MG63 (cell line): ENCODE measurements around the gene EDN3. TPM values are rescaled to one million over a fixed set of nuclear protein-coding genes. Genes with fewer than 3 reads are reported as not detected.
"Not testable (repeated sequence)": the region's sequence is repeated elsewhere in the genome, so short reads cannot be mapped to it uniquely, and the experiment has no call there.

ENCODE experiments used
- DNase-seq: peaks from one replicate; pipeline ENCODE4 v3.0.0-alpha.2; 2020
- H3K27me3 ChIP-seq: fragments of 250-450 bp; sonication (Bioruptor Pico); 2 replicates; pipeline ENCODE4 v1.5.1; 2020; ENCODE audit warnings: mild to moderate bottlenecking, moderate library complexity
- H3K36me3 ChIP-seq: fragments of 250-450 bp; sonication (Bioruptor Pico); 2 replicates; pipeline ENCODE4 v1.5.1; 2020; ENCODE audit warnings: mild to moderate bottlenecking, moderate library complexity
- H3K4me3 ChIP-seq: fragments of 250-450 bp; sonication (Bioruptor Pico); 2 replicates; pipeline ENCODE4 v1.5.1; 2020; ENCODE audit warnings: mild to moderate bottlenecking, moderate library complexity
- H3K9me3 ChIP-seq: fragments of 250-450 bp; sonication (Bioruptor Pico); 2 replicates; pipeline ENCODE4 v1.5.1; 2020; ENCODE audit warnings: mild to moderate bottlenecking, moderate library complexity
- total RNA-seq: library from RNA; depleted of rRNA; stranded (reverse); fragments of >200 nt; shearing (Covaris generic); gene quantifications from 2 replicates; pipeline ENCODE4 v1.2.3, GENCODE V29; 2014; ENCODE audit warnings: low replicate concordance

Gene EDN3
- total RNA-seq, 1 experiment from 2014 or later: not detected

DNA sequence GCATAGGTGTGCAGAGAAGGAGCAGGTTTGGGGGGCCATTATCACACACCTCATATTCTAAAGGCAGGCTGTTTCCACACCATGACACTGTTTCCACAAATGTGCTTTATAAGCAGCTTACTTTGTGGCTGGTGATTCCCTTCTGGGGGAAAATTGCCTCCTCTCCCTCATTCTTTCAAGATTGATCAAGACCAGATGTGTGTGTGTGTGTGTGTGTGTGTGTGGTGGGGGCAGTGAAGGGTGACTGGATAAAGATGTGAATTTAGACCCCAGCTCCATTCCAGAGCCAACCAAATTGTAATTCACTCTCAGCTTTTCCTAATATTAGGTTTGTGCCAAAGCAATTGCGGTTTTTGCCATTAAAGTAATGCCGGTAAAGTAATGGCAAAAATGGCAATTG is 45.6 kb downstream of the EDN3 start:
- Histone ChIP-seq H3K4me3 (no peak overlapping the region), H3K36me3 (no peaks in the 10 kb centered on the region), H3K27me3 (no peaks in the 10 kb centered on the region), H3K9me3 (no peaks in the 10 kb centered on the region)
- DNase-seq: no peak

DNA sequence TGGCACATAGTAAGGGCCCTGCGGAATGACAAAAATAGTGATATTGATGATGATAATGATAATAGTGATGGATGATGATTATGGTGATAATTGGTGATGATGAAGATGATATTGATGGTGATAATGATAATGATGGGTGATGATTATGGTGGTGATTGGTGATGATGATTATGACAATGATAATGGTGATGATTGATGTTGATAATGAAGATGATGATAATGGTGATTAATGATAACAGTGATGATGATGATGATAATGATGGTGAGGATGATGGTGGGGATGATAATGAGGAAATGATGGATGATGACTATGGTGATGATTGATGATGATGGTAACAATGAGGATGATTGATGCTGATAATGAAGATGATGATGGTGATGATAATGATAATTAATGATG is 48.9 kb downstream of the EDN3 start:
- H3K36me3 ChIP-seq: no peaks in the 10 kb centered on the region
- H3K9me3 ChIP-seq: no peaks in the 10 kb centered on the region
- no peaks in the 10 kb centered on the region for H3K27me3 ChIP-seq
- H3K4me3 ChIP-seq: no peak overlapping the region
- DNase-seq: no peak

DNA sequence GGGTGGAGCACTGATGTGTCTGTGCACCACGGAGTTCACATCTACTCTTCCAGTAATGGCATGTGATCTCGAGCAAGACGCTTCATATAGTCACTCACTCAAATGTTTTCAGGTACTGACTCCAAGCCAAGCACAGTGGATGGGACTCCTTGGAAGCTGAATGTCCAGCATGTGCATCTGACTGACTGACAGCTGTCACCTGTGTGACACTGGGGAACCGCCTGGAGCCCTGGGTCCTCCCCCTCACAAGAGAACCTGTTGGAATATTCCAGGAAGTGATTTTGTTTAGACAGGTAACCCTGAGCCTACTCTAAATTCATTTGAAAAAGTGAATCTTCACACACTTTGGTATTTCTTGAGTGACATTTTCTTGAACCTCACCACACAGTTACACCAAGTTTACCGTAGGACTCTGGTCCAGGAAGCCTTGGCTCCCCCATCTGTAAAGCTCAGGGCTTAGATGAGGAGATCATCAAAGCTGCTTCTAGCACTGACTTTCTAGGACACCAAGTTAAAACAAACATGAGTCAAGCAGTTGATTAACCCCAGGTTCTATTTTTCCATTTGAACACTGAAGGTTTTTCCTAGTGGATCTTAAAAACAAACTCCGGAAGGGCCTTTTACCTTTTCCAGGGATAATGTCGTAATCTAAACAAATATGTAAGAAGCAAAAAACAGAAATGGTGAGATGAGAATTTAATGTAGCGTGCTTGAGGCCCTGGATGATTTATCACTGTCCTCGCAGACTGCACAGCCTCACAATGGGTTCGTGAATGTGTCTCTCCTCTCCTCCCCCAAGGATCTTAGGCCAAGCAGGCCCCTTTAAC is 50.1 kb downstream of the EDN3 start:
- Histone ChIP-seq H3K9me3 (no peaks in the 10 kb centered on the region), H3K36me3 (no peaks in the 10 kb centered on the region), H3K27me3 (no peaks in the 10 kb centered on the region), H3K4me3 (no peak overlapping the region)
- no peak for DNase-seq

DNA sequence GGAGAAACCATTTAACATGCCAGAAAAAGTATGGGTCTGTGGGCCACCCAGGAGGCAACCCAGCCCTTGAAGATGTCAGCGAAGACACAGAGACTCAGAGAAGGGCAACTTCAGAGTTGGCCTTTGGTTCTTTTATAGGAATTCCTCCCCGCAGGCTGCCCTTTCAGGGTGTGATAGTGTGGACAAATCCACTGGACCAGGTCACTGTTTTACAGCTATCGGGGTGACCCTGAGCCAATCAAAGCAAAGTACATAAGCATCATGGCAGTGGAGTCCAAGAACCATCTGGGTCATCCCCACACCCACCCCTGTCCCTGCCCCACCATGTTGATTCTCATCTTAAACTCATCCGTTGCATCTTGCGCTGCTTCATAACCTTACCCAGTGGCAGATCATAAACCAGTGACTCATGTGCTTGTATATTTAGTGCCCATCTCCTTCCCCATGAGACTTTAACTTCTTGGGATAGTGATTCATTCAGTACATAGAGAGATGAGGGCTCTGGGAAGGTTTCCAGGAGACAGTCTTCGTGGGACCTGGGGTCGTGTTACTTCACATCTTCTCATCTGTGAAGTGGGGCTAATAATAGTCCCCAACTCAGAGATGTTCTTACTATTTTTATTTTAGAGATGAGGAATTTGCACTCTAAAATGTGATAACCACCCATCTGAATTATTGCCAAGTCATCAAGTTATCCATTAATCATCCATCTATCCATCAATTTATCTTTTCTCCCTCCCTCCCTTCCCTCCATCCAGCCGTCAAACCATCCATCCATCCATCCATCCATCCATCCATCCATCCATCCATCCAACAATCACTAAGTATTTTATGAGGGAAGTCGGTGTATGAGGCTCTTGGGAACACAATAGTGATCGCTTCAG is 51.0 kb downstream of the EDN3 start:
- Histone ChIP-seq H3K36me3 (no peaks in the 10 kb centered on the region), H3K9me3 (no peaks in the 10 kb centered on the region), H3K4me3 (no peak overlapping the region), H3K27me3 (no peaks in the 10 kb centered on the region)
- DNase-seq: no peak

DNA sequence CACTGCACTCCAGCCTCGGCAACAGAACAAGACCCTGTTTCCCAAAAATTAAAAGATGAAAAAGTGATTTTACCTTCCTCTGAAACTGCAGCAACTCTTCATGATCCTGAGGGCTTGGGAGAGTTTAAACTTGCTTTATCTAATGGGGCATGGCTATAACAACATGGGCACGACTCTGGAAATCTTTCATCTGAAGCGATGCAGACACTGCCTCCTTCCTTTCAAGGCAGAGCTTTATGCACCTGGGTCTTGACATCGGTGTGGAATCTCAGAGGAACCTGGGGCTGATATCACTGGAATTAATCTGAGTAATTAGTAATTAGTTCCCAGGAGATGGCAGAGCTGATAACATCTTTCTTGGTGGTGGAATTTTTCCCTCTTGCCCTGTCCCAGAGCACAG is 52.1 kb downstream of the EDN3 start:
- H3K36me3 ChIP-seq: no peaks in the 10 kb centered on the region
- DNase-seq: no peak
- no peaks in the 10 kb centered on the region for H3K27me3 ChIP-seq
- H3K4me3 ChIP-seq: no peak overlapping the region
- H3K9me3 ChIP-seq: no peaks in the 10 kb centered on the region

DNA sequence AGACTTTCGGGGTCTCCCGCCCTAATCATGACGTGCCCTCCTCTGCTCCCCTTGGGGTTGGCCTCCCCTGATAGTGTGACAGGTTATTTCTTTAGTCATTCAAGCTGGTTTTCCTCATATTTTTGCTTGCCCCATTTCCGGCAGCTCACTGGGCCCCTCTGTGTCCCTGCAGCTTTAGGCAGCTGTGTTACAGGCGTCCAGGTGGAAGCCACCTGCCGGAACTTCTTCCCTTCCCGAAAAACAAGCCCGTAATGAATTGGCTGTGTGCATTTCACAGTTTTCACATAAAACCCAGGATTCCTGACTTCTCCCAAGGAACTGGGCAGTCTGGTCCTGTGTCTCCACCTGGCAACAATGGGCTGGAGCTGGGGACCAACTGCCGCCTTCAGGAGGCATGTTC is 52.6 kb downstream of the EDN3 start:
- Histone ChIP-seq H3K36me3 (no peaks in the 10 kb centered on the region), H3K9me3 (no peaks in the 10 kb centered on the region), H3K4me3 (no peak overlapping the region), H3K27me3 (no peaks in the 10 kb centered on the region)
- no peak for DNase-seq

DNA sequence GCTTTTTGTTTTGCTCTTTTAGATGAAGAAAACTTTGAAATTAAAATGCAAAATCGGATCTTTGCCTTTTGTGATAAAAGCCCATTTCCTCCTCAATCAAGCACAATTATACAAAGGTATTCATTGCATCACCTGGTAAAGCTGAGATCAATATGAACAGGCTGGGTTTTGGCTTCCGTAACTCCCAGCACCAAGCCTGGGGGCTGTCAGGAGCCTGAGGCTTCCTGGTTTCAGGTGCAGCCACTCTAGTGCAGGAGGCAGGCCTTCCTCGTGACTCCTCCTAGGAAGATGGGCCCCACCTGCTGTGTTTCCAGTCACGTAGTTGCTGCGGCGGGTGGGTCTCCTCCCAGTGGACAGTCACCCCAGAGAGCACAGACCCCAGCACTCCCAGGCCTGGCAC is 54.0 kb downstream of the EDN3 start:
- no peaks in the 10 kb centered on the region for H3K36me3 ChIP-seq
- no peaks in the 10 kb centered on the region for H3K9me3 ChIP-seq
- no peak overlapping the region for H3K4me3 ChIP-seq
- no peak for DNase-seq
- no peaks in the 10 kb centered on the region for H3K27me3 ChIP-seq

DNA sequence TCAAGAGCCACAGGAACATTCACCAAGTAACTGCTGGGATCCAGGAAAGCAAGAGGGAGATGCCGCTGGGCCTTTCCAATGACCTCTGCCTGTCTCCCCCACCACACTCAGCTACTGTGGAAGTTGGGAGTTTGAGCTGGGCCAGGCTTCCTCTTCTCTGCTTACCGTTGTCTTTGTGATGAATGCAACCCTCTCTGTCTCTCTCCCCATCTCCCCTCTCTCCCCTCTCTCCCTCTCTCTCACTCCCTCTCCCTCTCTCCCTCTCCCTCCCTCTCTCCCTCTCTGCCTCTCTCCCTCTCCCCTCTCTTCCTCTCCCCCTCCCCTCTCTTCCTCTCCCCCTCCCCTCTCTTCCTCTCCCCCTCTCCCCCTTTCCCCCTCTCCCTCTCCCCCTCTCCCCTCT is 54.8 kb downstream of the EDN3 start:
- no peak for DNase-seq
- no peak overlapping the region for H3K4me3 ChIP-seq

DNA sequence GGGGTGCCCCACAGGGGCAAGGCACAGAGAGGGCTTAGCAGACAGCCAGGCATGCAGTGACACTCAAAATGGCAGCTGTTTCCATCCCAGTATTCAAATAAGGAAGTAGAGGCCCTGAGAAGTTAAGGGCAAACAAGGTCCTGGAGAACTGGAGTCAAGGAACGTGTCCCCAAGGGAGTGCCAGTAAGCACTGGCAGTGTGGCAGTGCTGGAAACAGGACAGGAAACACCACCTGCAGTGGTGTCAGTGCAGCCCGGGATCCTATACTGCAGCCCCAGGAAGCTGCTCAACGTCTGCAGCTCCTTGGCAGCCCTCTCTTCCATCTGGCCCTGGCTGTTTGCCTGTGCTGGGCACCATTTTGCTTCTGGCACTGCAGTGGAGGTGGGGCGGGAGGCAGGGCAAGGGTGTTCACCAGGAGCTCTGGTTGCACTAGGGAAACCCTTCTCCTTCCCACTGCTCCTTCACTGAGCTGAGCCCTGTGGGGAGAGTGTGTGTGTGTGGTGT is 56.3 kb downstream of the EDN3 start:
- H3K9me3 ChIP-seq: no peaks in the 10 kb centered on the region
- H3K36me3 ChIP-seq: no peaks in the 10 kb centered on the region
- H3K27me3 ChIP-seq: no peaks in the 10 kb centered on the region
- no peak overlapping the region for H3K4me3 ChIP-seq
- peak; percentile 38 for DNase-seq

More for the DNA sequence above, 54.8 kb downstream of the EDN3 start:
- H3K36me3 ChIP-seq: no peaks in the 10 kb centered on the region
- no peaks in the 10 kb centered on the region for H3K9me3 ChIP-seq
- H3K27me3 ChIP-seq: no peaks in the 10 kb centered on the region

DNA sequence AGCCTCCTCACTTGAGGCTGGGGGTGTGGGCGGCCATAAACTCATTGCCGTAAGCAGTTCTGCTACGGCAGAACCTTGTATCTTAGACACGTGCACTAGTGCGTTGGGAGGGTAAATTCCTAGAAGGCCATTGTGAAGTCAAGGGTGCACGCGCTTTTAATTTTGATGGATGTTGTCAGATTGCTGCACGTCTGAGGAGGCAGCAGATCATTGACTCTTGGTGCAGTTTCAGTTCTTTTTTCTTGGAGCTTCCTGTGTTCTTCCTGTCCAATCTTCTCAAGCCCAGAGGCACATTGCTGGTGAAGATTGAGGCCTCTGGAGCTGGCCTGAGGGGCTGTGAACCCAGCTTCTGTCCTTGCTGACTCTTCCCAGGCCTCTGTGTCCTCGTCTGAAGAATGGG is 58.4 kb downstream of the EDN3 start:
- not testable (repeated sequence) for DNase-seq, H3K4me3 ChIP-seq, H3K27me3 ChIP-seq, H3K9me3 ChIP-seq, H3K36me3 ChIP-seq

DNA sequence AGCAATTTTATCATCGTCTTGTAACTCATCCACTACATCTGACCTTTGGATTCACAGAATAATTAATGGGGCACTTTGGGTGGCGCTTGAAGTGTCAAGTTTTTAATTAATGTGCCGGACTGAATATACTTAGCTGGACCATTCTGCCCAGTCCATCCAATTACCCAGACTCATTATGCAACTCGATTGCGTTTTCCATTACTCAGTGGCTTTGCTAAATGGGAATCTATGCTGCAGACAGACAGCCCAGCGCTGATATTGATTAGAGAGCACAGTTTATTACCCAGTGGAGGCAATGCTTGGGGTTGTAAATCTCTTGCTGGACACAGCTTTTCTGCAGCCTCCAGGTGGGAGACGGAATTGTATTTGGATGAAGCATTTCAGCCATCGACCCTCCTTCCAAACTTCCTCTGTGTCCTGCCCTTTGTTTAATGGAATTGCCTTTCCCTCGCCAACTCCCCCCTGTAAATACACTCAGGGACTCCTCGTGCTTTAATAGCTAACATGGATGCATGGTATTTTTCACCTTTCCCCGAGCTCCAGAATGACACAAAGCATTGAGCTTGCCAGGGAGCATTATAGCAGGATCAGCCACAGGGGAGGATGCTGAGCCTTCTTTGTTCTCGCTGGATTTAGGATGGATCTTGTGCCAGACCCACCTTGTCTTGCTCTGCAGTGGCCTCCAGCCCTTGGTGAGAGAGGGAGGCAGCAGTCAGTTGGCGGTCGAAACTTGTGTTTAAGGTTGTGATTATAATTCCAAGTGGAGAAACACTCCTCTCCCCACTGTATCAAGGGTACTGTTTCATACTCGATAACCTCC is 59.7 kb downstream of the EDN3 start:
- Histone ChIP-seq H3K27me3 (no peaks in the 10 kb centered on the region), H3K4me3 (no peak overlapping the region), H3K36me3 (no peaks in the 10 kb centered on the region), H3K9me3 (no peaks in the 10 kb centered on the region)
- no peak for DNase-seq

DNA sequence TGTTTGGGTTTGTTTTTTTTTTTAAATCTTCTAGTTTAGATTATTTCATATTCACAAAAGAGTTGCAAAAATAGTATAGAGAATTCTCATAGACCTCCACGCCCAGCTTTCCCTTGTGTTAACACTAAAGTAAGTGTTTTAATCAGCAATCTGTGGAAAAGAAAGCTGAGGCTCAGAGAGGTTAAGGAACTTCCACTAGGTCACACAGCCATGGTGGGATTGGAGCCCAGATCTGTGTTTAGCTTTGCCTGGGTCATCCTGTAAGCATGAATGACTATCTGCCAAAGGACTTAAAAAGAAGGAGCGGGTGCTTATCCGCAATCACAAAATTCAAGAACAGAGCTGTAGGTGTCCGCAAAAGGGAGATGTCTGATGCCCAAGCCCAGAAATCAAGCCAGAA is 60.5 kb downstream of the EDN3 start:
- no peaks in the 10 kb centered on the region for H3K9me3 ChIP-seq
- H3K36me3 ChIP-seq: no peaks in the 10 kb centered on the region
- no peaks in the 10 kb centered on the region for H3K27me3 ChIP-seq
- H3K4me3 ChIP-seq: no peak overlapping the region
- no peak for DNase-seq

DNA sequence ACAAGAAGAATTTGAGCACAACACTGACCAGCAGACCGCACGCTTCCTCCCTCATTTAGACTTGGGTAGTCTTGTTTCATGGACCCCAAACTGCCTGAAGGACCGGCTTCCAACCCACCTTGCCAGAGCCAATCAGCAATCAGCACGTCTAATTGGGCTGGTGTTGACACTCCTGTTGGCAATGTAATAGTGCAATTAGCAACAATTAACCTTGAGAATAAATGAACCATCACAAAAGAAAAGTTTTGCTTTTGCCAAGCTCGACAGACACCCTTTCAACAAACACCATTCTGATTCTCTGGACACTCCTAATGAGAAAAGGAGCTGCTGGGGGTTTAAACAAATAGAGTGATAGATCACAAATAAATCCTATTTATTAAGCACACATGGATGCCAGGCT is 61.0 kb downstream of the EDN3 start:
- no peaks in the 10 kb centered on the region for H3K9me3 ChIP-seq
- H3K36me3 ChIP-seq: no peaks in the 10 kb centered on the region
- no peak overlapping the region for H3K4me3 ChIP-seq
- no peaks in the 10 kb centered on the region for H3K27me3 ChIP-seq
- DNase-seq: no peak

DNA sequence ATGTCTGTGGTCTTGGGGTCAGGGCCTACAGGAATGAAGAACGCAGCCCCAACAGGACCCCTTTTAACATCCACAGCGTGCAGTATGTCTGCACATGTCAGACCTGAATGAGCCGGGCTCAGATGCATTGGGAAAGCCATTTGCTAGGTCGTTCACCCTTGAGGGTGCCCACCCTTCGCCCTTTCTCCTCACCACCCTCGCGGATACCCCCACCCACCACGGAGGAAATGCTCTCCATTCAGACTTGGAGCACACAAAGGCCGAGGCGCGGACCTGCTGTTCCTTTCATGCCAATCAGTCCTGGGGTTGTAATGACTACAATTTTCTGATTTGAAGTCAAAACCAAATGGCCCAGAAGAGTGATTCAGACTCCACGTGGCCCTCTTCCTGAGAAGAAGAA is 62.7 kb downstream of the EDN3 start:
- DNase-seq: no peak
- H3K27me3 ChIP-seq: no peaks in the 10 kb centered on the region
- H3K36me3 ChIP-seq: no peaks in the 10 kb centered on the region
- no peaks in the 10 kb centered on the region for H3K9me3 ChIP-seq
- no peak overlapping the region for H3K4me3 ChIP-seq

DNA sequence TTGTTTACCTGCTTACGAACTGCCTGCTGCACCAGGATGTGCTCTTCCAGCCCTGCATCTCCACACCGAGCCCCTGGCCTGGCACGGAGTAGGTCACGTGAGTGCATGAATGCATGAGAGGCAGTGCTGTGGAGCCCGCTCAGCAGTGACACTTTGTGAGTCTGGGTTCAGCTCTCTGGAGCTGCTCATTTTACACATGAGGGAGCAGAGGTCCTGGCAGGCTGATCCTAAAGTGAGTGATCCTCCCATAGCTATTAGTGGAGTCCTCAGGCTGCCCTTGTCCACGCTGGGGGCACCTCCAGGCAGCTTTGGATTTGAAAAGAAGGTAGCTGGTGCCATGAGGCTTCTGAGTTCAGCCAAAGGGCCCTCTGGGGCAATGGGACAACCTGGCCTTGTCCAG is 64.2 kb downstream of the EDN3 start:
- no peaks in the 10 kb centered on the region for H3K36me3 ChIP-seq
- DNase-seq: no peak
- H3K9me3 ChIP-seq: no peaks in the 10 kb centered on the region

DNA sequence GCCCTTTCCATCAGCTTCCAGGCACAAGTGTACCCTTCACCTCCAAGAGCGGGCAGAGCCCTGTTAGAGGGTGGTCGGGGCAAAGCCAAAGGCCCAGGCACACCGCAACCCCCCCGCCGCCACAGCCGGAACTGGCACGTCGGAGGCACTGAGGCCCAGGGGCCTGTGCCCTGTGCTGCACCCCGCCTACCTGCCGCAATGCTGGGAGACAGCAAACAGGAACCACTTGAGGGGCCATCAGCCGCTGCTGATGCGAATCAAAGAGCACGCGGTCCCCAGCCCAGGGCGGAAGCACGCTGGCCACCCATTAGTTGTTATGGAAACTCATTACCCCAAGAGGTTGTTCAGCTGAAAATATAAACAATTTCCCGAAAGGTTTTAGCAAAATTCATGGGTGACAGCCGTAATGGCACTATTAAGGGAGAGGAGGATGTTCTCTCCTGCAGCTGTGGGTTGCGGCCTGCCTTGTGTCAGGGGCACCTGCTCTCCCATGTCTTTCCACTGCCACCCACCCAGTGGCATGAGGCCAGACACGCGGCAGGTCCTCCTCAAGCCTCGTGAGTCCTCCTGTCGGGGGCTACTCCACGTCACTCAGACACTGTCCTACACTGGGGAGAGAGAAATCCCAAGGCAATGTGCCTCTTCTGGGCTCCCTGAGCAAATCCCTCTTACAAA is 65.3 kb downstream of the EDN3 start:
- Histone ChIP-seq H3K27me3 (no peaks in the 10 kb centered on the region), H3K9me3 (no peaks in the 10 kb centered on the region), H3K36me3 (no peaks in the 10 kb centered on the region), H3K4me3 (no peak overlapping the region)
- DNase-seq: no peak

More for the DNA sequence above, 64.2 kb downstream of the EDN3 start:
- Histone ChIP-seq H3K27me3 (no peaks in the 10 kb centered on the region), H3K4me3 (no peak overlapping the region)
